NOMO-1 treated with DMSO at 0.1 percent for 48 hours (cell line): ENCODE results near the gene DNALI1.
"Not testable (repeated sequence)": the region's sequence is repeated elsewhere in the genome, so short reads cannot be mapped to it uniquely, and the experiment has no call there.

Experiments used
- DNase-seq: peaks from one replicate; lab custom pipeline; 2025; ENCODE audit not compliant: unreplicated experiment; lab: John Stamatoyannopoulos, UW

The DNALI1 gene

DNA sequence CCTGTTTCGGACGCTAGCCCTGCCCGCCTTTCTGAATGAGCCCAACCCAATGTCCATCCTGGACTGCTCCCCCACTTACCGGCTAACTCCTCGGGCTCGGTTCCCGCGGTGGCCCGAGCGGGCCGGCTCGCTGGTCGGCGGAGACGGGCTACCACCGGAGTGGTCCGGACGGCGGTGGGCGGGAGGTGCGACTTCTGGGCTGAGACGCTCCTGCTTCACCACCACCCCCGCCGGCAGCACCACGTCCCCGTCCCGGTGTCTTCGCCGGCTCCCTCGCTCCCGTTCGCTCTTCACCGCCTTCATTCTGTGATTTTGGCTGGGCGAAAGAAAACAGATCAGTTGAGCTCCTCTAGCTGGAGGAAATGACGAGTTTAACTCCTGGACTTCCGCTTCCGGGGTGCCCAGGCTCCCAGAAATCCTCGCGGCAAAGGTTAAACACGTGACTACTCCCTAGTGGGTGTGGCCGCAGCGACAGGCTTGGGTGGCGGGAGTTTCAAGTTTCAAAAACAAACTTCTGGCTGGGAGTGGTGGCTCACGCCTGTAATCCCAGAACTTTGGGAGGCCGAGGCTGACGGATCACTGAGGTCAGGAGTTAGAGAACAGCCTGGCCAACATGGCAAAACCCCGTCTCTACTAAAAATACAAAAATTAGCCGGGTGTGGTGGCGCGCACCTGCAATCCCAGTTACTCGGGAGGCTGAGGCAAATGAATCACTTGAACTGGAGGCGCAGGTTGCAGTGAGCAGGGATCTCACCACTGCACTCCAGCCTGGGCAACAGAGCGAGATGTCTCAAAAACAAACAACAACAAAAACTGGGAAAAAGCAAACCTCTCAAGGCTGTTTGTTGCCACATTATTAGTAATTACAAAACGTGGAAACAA, 2.6 kb upstream of the DNALI1 start, which contains the start of gene SNIP1:
Gene SNIP1 (minus strand): TSS at position 367 of the 882 bp plus-strand sequence. CDS start 64 bp downstream, at position 303.
- DNase-seq = peak; percentile 84

- no peak for DNase-seq
Observed at GRCh38 chr1:37557402-37557801, 662 bp downstream of the DNALI1 start.

DNA sequence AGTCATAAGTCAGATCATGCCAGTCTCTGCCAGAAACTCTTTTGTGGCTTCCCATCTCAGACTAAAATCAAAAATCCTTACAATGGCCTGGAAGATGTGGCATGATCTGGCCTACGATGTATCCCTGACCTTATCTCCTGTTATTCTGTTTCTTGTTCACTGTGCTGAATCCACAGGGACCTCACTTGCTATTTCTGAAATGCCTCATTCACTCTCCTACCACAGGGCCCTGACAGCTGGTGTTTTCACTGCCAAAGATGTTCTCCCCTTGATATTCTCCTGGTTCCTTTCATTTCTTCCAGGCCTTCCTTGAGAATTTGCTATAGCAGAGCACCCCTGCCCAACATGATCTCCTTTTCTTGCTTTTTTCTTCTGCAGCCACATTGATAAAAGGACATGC, 1.7 kb downstream of the DNALI1 start:
- no peak for DNase-seq

GRCh38 chr1:37559080-37559479, 2.3 kb downstream of the DNALI1 start:
- DNase-seq = no peak

DNA sequence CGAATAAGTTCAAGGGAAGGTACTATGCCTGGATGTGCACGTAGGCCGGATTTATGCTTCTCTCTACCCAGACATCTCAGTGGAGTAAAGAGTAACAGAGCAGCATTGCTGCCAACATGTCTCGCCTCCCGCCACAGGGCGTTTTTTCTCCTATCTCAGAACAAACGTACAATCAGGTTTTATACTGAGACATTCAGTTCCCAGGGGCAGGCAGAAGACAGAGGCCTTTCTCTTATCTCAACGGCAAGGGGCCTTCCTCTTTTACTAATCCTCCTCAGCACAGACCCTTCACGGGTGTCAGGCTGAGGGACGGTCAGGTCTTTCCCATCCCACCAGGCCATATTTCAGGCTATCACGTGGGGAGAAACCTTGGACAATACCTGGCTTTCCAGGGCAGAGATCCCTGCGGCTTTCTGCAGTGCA, 3.2 kb downstream of the DNALI1 start:
- not testable (repeated sequence) for DNase-seq

GRCh38 chr1:37560401-37561132, 3.8 kb downstream of the DNALI1 start:
- DNase-seq = no peak

- DNase-seq = no peak
Observed at GRCh38 chr1:37561133-37562132, 4.7 kb downstream of the DNALI1 start.

DNA sequence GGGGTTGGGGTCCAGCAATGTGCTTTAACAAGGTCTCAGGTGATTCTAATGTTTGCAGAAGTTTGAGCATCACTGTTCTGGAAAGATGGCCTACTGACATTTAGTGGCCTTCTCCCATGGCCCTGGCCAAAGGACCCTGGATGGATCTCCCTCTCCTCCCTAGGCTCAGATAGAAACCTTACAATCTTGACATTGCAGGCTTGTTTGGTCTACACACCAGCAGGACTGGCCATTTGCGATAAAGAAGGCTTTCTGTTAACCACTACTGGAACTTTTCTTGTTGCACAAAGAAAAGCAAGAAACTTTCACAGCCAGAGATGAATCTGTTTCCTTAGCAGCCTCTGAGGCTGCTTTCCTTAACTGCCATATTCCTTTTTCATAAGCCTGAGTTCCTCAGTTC, 6.2 kb downstream of the DNALI1 start:
- no peak for DNase-seq

GRCh38 chr1:37564892-37565291, 8.2 kb downstream of the DNALI1 start:
- DNase-seq = no peak

GRCh38 chr1:37567023-37567422, 10.3 kb downstream of the DNALI1 start:
- no peak for DNase-seq

- no peak for DNase-seq
Observed at GRCh38 chr1:37570528-37571334, 14.0 kb downstream of the DNALI1 start.

GRCh38 chr1:37574834-37575480, 18.2 kb downstream of the DNALI1 start:
- DNase-seq = no peak

DNA sequence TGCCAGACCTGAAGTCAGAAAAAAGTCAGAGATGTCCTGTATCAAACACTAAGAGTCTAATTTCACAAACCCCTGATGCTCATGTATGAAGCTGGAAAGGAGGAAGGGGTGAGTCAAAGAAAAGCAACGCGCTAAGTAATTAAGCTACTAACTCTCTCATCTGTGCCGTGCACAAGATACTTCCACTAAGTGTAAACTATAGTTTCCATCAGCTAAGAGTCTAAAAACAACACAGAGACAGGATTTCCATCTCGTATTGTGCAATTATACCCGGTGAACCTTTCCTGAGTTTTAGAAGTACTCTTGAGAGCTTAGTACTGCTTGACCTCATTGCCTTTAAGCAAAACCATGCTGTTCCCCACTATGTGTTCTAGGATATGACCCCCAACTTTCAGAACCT, 19.0 kb downstream of the DNALI1 start:
- DNase-seq = no peak

- not testable (repeated sequence) for DNase-seq
Observed at GRCh38 chr1:37584544-37584943, 27.8 kb downstream of the DNALI1 start.

DNA sequence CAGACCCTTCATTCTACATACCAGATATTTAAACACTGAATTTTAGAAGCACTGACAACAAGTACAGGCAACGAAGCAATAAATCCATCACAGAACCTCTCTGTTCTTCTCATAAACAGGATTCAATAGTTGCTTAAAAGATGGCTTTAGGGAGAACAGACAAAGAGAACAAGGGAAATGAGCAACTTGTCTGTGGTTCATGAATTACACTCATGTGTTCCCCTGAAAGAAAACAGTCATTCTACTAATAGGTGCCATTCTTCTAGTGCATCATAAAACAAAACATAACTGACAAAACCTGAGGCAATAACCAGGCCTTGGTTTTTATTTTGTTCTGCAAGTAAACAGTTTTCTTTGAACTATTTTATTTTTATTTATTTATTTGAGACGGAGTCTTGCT, 32.2 kb downstream of the DNALI1 start:
- no peak for DNase-seq

- DNase-seq = no peak
Observed at GRCh38 chr1:37593726-37594125, 37.0 kb downstream of the DNALI1 start.

GRCh38 chr1:37595440-37596181, 38.9 kb downstream of the DNALI1 start, which contains the start of gene GNL2:
GNL2 (minus strand) TSS chr1:37595937; CDS start chr1:37595822, 115 bp downstream.
- DNase-seq = peak; percentile 96

DNA sequence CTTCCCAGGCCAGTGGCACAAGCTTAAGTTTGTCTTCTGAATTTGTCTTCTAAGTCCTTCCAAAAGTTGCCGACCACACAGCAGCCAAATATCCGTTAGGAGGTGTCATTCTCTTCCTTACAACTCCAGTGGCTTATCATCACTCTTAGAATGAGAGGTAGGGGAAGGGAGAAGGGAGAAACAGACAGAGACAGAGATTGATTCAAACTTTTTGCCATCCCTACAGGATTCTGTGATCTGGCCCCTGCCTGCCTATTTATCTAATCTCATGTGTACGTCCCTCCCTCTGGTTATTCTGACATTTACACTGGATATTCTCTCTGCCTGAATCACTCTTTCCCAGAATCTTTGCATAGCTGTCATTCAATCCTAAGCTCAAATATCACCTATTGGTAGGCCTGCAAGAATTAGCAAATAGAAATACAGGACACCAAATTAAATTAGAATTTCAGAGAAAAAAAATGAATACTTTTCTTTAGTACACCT, 39.5 kb downstream of the DNALI1 start:
- DNase-seq = no peak

GRCh38 chr1:37599940-37600339, 43.2 kb downstream of the DNALI1 start:
- no peak for DNase-seq
